Measurements from ENCODE around the gene SASS6.

- TF ChIP-seq, protein P1, sequence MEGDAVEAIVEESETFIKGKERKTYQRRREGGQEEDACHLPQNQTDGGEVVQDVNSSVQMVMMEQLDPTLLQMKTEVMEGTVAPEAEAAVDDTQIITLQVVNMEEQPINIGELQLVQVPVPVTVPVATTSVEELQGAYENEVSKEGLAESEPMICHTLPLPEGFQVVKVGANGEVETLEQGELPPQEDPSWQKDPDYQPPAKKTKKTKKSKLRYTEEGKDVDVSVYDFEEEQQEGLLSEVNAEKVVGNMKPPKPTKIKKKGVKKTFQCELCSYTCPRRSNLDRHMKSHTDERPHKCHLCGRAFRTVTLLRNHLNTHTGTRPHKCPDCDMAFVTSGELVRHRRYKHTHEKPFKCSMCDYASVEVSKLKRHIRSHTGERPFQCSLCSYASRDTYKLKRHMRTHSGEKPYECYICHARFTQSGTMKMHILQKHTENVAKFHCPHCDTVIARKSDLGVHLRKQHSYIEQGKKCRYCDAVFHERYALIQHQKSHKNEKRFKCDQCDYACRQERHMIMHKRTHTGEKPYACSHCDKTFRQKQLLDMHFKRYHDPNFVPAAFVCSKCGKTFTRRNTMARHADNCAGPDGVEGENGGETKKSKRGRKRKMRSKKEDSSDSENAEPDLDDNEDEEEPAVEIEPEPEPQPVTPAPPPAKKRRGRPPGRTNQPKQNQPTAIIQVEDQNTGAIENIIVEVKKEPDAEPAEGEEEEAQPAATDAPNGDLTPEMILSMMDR (conservative IDR thresholded peaks at IDR 0.05 in 1 of 2, IDR thresholded peaks at IDR 0.05 in 1 of 2; ENCODE audit: low read depth in 1 of 2, low read length in 2 of 2) = no peak
- TF ChIP-seq EZH2 (IDR thresholded peaks at IDR 0.05; ENCODE audit: low read length, missing control alignments) = no peak
These were observed 23.1 kb downstream of the SASS6 start for GRCh38 chr1:100109554-100110066.

Measured in fibroblast of lung (primary cell).